Epithelial cell of proximal tubule (primary cell): ENCODE results near the gene TUBB1. TPM values are rescaled to one million over a fixed set of nuclear protein-coding genes. Genes with fewer than 3 reads are reported as not detected.

Experiments
- DNase-seq: peaks from one replicate; pipeline ENCODE4 v3.0.0-alpha.2; 2011; ENCODE audit warnings: low read depth
- H3K4me3 ChIP-seq: 2 replicates; pipeline ENCODE4 v1.5.1; 2011; ENCODE audit warnings: low read depth, mild to moderate bottlenecking, low read length
- CTCF ChIP-seq: conservative IDR thresholded peaks from 2 replicates; pipeline ENCODE4 v1.5.1; 2012; ENCODE audit warnings: low read depth, mild to moderate bottlenecking, low read length
- total RNA-seq: library from RNA; depleted of rRNA; stranded (reverse); fragments of >200 nt; gene quantifications from 2 replicates; pipeline ENCODE4 v1.2.3, GENCODE V29; 2015

The TUBB1 gene
- total RNA-seq, 1 donor from 2014 or later, result not detected

- peak; percentile 54 for DNase-seq
- no peak overlapping the region for H3K4me3 ChIP-seq
- no peak for TF ChIP-seq CTCF
These were observed 23.6 kb upstream of the TUBB1 start for GRCh38 chr20:58995461-58996225.

GRCh38 chr20:58996226-58996611 lies 23.0 kb upstream of the TUBB1 start:
- no peak for DNase-seq
- TF ChIP-seq CTCF, result no peak
- H3K4me3 ChIP-seq, result no peak overlapping the region

- no peak for TF ChIP-seq CTCF
- H3K4me3 ChIP-seq, result no peak overlapping the region
- no peak for DNase-seq
These were observed 22.0 kb upstream of the TUBB1 start for GRCh38 chr20:58997141-58997770.

GRCh38 chr20:58998656-58999055 lies 20.6 kb upstream of the TUBB1 start:
- no peak for TF ChIP-seq CTCF
- no peak for DNase-seq
- H3K4me3 ChIP-seq, result no peak overlapping the region

- TF ChIP-seq CTCF, result no peak
- no peak for DNase-seq
- H3K4me3 ChIP-seq, result no peak overlapping the region
These were observed 18.9 kb upstream of the TUBB1 start for GRCh38 chr20:59000326-59000725.

GRCh38 chr20:59001068-59001448 lies 18.2 kb upstream of the TUBB1 start:
- no peak for TF ChIP-seq CTCF

More at GRCh38 chr20:59001068-59001448, 18.2 kb upstream of the TUBB1 start:
- no peak for DNase-seq
- no peak overlapping the region for H3K4me3 ChIP-seq
